GM19452 (cell line): Measurements from ENCODE around the gene GRID2IP.
"Not testable (repeated sequence)": the region's sequence is repeated elsewhere in the genome, so short reads cannot be mapped to it uniquely, and the experiment has no call there.

ENCODE experiments used
- ATAC-seq: cut with Tn5 transposase; IDR thresholded peaks from one replicate; pipeline ENCODE4 v1.9.1; 2021; ENCODE audit not compliant: unreplicated experiment

The GRID2IP gene

GRCh38 chr7:6495597-6496262 is 55.5 kb downstream of the GRID2IP start:
- no peak for ATAC-seq

GRCh38 chr7:6494365-6494764 is 56.9 kb downstream of the GRID2IP start:
- no peak for ATAC-seq

DNA sequence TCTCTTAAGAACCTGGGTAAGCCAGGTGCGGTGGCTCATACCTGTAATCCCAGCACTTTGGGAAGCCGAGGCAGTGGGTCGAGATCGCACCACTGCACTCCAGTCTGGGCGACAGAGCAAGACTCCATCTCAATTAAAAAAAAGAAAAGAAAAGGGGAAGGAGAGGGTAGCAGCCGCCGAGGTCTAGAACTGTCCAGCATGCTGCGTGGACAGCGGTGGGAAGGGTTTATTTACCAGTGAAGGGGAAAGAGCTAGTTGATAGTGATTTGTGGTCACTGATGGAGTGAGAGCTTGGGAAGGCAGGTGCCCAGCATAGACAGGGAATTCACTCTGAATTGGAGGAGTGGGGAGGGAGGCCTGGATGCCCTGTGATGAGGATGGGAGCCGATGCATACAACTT is 60.1 kb downstream of the GRID2IP start:
- no peak for ATAC-seq

GRCh38 chr7:6489612-6490011 is 61.6 kb downstream of the GRID2IP start:
- no peak for ATAC-seq

- ATAC-seq = no peak
These were observed 64.1 kb downstream of the GRID2IP start for GRCh38 chr7:6487184-6487545.

GRCh38 chr7:6486438-6487183 is 64.7 kb downstream of the GRID2IP start:
- no peak for ATAC-seq

GRCh38 chr7:6482743-6483119 is 68.5 kb downstream of the GRID2IP start:
- peak; percentile 12 for ATAC-seq

- ATAC-seq = no peak
These were observed 69.0 kb downstream of the GRID2IP start for GRCh38 chr7:6482307-6482706.

DNA sequence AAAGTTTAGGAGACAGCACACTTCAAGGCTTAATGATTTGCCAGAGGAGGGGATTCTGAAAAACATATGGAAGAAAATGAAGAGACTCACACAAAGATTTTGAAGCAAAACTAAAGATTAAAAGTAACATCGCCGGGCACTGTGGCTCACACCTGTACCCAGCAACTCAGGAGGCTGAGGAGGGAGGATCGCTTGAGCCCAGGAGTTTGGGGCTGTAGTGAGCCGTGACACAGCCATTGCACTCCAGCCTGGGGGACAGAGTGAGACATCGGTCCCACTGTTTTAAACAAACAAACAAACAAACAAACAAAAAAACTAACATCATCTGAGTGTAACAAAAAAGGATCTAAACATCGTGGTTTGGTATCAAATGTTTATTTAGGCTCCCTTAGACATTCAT is 69.8 kb downstream of the GRID2IP start:
- no peak for ATAC-seq

DNA sequence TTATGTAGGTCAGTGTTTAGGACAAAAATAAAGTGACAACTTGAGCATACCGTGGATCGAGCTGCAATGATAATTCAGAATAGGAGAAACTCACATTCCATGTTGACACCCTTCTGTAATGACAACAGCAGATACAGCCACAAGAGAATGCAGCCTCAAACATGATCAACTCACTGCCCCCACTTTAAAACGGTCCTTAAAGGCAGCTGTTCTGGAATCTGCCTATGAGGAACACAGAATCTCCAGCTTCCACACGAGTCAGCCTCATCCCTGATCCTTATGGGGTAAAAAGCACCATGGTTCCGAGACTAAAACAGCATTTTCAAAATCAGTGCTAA is 71.0 kb downstream of the GRID2IP start:
- no peak for ATAC-seq

DNA sequence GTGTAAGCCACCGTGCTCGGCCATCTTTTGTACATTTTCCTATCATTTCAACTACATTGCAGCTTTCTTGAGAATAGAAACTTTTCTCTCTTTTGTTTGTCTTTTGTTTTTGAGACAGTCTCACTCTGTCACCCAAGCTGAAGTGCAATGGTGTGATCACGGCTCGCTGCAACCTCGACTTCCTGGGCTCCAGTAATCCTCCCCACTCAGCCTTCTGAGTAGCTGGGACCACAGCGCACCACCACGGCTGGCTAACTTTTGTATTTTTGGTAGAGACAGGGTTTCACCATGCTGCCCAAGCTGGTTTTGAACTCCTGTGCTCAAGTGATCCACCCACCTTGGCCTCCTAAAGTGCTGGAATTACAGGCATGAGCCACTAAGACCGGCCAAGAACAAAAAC is 72.2 kb downstream of the GRID2IP start:
- no peak for ATAC-seq

- no peak for ATAC-seq
These were observed 73.1 kb downstream of the GRID2IP start for GRCh38 chr7:6478186-6478585.

GRCh38 chr7:6477318-6477660 is 74.0 kb downstream of the GRID2IP start:
- no peak for ATAC-seq

- no peak for ATAC-seq
These were observed 74.5 kb downstream of the GRID2IP start for GRCh38 chr7:6476596-6477317.

GRCh38 chr7:6475433-6476186 is 75.7 kb downstream of the GRID2IP start:
- ATAC-seq = no peak

DNA sequence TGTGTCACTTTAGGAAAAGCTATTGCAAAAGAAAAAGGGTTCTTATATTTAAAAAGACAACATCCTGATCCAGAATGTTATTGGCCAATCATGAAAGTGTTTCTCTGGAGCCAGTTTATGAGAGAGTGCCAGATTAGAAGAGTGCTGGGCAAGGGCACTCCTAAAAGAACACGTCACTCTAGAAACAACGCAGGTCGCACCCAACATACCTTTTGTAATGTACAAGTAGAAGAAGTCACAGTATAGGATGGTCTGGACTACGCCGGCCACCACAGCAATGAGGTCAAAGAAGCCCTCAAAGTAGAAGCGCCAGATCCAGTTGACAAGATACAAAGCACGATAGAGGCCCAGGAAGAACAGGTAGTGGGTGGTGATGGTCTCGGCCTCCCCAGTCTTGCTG is 85.4 kb downstream of the GRID2IP start:
- ATAC-seq = no peak

DNA sequence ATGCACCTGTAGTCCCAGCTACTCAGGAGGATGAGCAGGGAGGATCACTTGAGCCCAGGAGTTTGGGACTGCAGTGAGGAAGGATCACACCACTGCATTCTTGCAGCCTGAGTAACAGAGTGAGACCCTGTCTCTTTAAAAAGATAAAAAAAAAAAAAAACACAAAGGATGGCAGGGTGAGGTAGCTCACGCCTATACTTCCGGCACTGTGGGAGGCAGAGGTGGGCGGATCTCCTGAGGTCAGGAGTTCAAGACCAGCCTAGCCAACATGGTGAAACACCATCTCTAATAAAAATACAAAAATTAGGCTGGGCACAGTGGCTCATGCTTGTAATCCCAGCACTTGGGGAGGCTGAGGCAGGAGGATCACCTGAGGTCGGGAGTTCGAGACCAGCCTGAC is 87.7 kb downstream of the GRID2IP start:
- not testable (repeated sequence) for ATAC-seq

- no peak for ATAC-seq
These were observed 89.2 kb downstream of the GRID2IP start for GRCh38 chr7:6461946-6462550.

DNA sequence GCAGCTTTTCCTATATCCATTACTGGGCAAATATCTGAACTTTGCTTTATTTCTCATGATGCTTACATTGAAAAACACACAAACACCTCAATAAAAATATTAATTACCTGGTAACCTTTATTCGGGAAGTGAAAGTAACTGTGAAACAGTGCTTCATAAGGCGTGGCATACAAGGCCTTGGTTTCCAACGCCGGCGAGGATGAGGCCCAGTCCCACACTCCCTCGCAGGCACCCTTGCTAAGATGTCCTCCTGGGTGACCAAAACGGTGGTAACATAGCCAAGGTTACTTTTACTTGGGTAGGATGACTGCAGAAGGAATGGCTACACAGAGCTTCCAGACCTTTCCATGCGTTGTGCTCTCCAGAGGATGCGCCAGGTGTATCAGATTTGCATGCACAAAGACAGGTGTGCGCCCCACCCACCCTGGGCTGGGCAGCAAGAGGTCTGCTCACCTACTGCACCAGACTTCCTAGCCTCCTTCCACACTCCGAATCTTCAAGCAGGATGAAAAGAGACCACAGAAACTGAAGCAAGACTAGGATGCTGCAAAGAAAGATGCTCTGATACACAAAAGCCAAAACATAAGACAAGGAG is 90.2 kb downstream of the GRID2IP start:
- ATAC-seq = no peak

DNA sequence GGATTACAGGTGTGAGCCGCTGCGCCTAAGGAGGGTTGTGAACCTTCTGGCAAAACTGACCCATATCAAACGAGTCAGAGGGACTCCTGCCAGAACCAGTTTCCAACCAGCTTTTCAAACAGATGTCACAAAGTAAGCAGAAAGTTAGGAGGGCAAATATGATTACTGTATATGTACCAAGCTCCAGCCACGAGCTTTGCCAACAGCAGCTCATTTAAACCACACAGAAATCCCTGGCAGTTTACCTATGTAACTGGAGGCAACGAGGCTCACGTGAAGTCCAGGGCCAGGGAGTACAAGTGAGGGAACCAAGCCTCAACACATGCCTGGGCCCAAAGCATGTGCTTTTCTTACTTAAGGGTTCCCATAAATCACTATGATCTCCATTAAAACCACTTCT is 91.0 kb downstream of the GRID2IP start:
- ATAC-seq = no peak

DNA sequence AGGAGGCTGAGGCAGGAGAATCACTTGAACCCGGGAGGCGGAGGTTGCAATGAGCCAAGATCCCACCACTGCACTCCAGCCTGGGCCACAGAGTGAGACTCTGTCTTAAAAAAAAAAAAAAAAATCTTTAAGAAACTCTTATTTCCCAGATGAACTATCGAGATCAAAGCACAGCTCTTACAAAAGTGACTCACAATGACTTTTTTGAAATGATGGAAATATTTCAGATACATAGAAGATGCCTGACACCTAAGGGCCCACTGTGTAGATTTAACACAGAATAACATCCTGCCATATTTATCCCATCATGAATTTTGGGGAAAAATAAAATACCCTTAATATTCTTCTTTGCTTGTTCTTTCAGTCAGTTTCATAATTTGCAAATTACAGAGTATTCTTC is 92.6 kb downstream of the GRID2IP start:
- not testable (repeated sequence) for ATAC-seq
